Right atrium auricular region (tissue), 2 donors: ENCODE measurements around the gene ZBTB46. TPM values are rescaled to one million over a fixed set of nuclear protein-coding genes. Genes with fewer than 3 reads are reported as not detected.

Source experiments
- DNase-seq: peaks from one replicate; pipeline ENCODE4 v3.0.0-alpha.2; 2019; ENCODE audit warnings: low spot score
- H3K27ac ChIP-seq, 2 donors: fragments of 200-600 bp; sonication (generic); 1 replicate in 1 of 2; 2 replicates in 1 of 2; pipeline ENCODE4 v1.5.1; 2016 to 2019
- H3K27me3 ChIP-seq, 2 donors: fragments of 200-600 bp; sonication (generic); one replicate each; pipeline versions ENCODE4 v1.5.1 to v1.6.0; 2017 to 2019
- H3K36me3 ChIP-seq: fragments of 200-600 bp; sonication (generic); one replicate; pipeline ENCODE4 v1.5.1; 2016
- H3K4me1 ChIP-seq, 2 donors: fragments of 200-600 bp; sonication (generic); one replicate each; pipeline versions ENCODE4 v1.5.1 to v1.6.0; 2017 to 2019
- H3K4me3 ChIP-seq, 2 donors: fragments of 200-600 bp; sonication (generic); 1 replicate in 1 of 2; 2 replicates in 1 of 2; pipeline ENCODE4 v1.5.1; 2017 to 2019; ENCODE audit warnings: mild to moderate bottlenecking in 1 of 2, moderate library complexity in 1 of 2
- H3K9me3 ChIP-seq, 2 donors: fragments of 200-600 bp; sonication (generic); one replicate each; pipeline ENCODE4 v1.5.1; 2019
- CTCF ChIP-seq, 2 donors: fragments of 200-600 bp; sonication (generic); IDR thresholded peaks; one replicate each; pipeline ENCODE4 v1.5.1; 2019; ENCODE audit warnings: antibody characterized with exemption in 2 of 2
- total RNA-seq, 2 donors: library from RNA; depleted of rRNA; stranded (reverse); fragments of >200 nt; gene quantifications; one replicate each; pipeline ENCODE4 v1.1.0, GENCODE V29; 2016

The ZBTB46 gene
- total RNA-seq, 2 donors from 2014 or later, result 12.2 to 17.8 TPM

- peaks cover 0 to 27% of the 10 kb centered on the region in 2 donors for H3K4me1 ChIP-seq
- no peak for DNase-seq
- H3K36me3 ChIP-seq, result peaks cover 44% of the 10 kb centered on the region
- no peak overlapping the region for H3K27ac ChIP-seq
- H3K9me3 ChIP-seq, result no peaks in the 10 kb centered on the region
- no peak for TF ChIP-seq CTCF (IDR thresholded peaks at IDR 0.05)
- no peaks in the 10 kb centered on the region for H3K27me3 ChIP-seq
- H3K4me3 ChIP-seq, result no peak overlapping the region
Measured at GRCh38 chr20:63743210-63743970, 87.7 kb downstream of the ZBTB46 start.

- no peak for DNase-seq
- TF ChIP-seq CTCF (IDR thresholded peaks at IDR 0.05), result no peak
- H3K36me3 ChIP-seq, result peaks cover 44% of the 10 kb centered on the region
- no peaks in the 10 kb centered on the region for H3K9me3 ChIP-seq
- no peak overlapping the region for H3K4me3 ChIP-seq
- no peak overlapping the region for H3K27ac ChIP-seq
- H3K27me3 ChIP-seq, result no peaks in the 10 kb centered on the region
- peaks cover 0 to 36% of the 10 kb centered on the region in 2 donors for H3K4me1 ChIP-seq
Measured at GRCh38 chr20:63742381-63743024, 88.6 kb downstream of the ZBTB46 start.

- DNase-seq, result no peak
- Histone ChIP-seq H3K36me3 (peaks cover 43% of the 10 kb centered on the region), H3K4me3 (peak overlapping the region in 1 of 2 donors; percentile 74), H3K4me1 (peaks cover 0 to 40% of the 10 kb centered on the region in 2 donors), H3K9me3 (no peaks in the 10 kb centered on the region), H3K27me3 (no peaks in the 10 kb centered on the region), H3K27ac (peak overlapping the region; percentile 94)
- TF ChIP-seq CTCF (IDR thresholded peaks at IDR 0.05), result no peak
Measured at GRCh38 chr20:63741676-63742380, 89.2 kb downstream of the ZBTB46 start.

GRCh38 chr20:63741354-63741675 lies 89.7 kb downstream of the ZBTB46 start:
- Histone ChIP-seq H3K4me3 (peak overlapping the region; percentile 70 to 74), H3K27ac (peak overlapping the region; percentile 94), H3K9me3 (no peaks in the 10 kb centered on the region), H3K27me3 (no peaks in the 10 kb centered on the region), H3K36me3 (peaks cover 38% of the 10 kb centered on the region), H3K4me1 (peaks cover 0 to 40% of the 10 kb centered on the region in 2 donors)
- no peak for DNase-seq
- no peak for TF ChIP-seq CTCF (IDR thresholded peaks at IDR 0.05)

GRCh38 chr20:63740627-63741353 lies 90.3 kb downstream of the ZBTB46 start:
- no peaks in the 10 kb centered on the region for H3K9me3 ChIP-seq
- H3K27ac ChIP-seq, result peak overlapping the region; percentile 94
- no peaks in the 10 kb centered on the region for H3K27me3 ChIP-seq
- peak in 1 of 2 donors; percentile 66 for TF ChIP-seq CTCF (IDR thresholded peaks at IDR 0.05)
- peaks cover 0 to 40% of the 10 kb centered on the region in 2 donors for H3K4me1 ChIP-seq
- peaks cover 35% of the 10 kb centered on the region for H3K36me3 ChIP-seq
- peak; percentile 95 for DNase-seq
- H3K4me3 ChIP-seq, result peak overlapping the region; percentile 70 to 74
